DND-41 (cell line): ENCODE data around the gene BZW2.

Source experiments
- ATAC-seq: fragments of 200-7000 bp; cut with Tn5 transposase; 3 replicates; pipeline ENCODE4 v1.9.1; 2021; ENCODE audit warnings: low read depth; ENCODE audit not compliant: insufficient read depth
- DNase-seq: peaks from one replicate; pipeline ENCODE4 v3.0.0-alpha.2; 2020
- H2AFZ ChIP-seq: 2 replicates; pipeline ENCODE4 v1.6.0; 2012; ENCODE audit warnings: low read depth, low read length
- H3K27ac ChIP-seq: 2 replicates; pipeline ENCODE4 v1.5.1; 2012; ENCODE audit warnings: low read length, inconsistent platforms
- H3K27me3 ChIP-seq: fragments of 200-600 bp; sonication (generic); 2 replicates; pipeline ENCODE4 v1.6.0; 2012; ENCODE audit warnings: low read length, mild to moderate bottlenecking, inconsistent platforms; ENCODE audit not compliant: insufficient read depth, poor library complexity
- H3K36me3 ChIP-seq: 2 replicates; pipeline ENCODE4 v1.5.1; 2012; ENCODE audit warnings: low read length, inconsistent platforms; ENCODE audit not compliant: insufficient read depth
- H3K4me1 ChIP-seq: 2 replicates; pipeline ENCODE4 v1.5.1; 2012; ENCODE audit warnings: mild to moderate bottlenecking, low read length; ENCODE audit not compliant: insufficient read depth
- H3K4me2 ChIP-seq: 2 replicates; pipeline ENCODE4 v1.6.0; 2012; ENCODE audit warnings: mild to moderate bottlenecking, moderate library complexity, low read length, inconsistent platforms; ENCODE audit not compliant: insufficient read depth
- H3K4me3 ChIP-seq, 2 experiments: fragments of 200-600 bp in 1 of 2; shearing (Covaris generic) in 1 of 2; 2 replicates each; pipeline ENCODE4 v1.5.1; 2012 to 2016; ENCODE audit warnings: inconsistent platforms in 2 of 2, low read length in 2 of 2, mild to moderate bottlenecking in 2 of 2, low read depth in 1 of 2, moderate library complexity in 1 of 2
- H3K79me2 ChIP-seq: 2 replicates; pipeline ENCODE4 v1.6.0; 2012; ENCODE audit warnings: low read length, inconsistent platforms; ENCODE audit not compliant: insufficient read depth
- H3K9ac ChIP-seq: 2 replicates; pipeline ENCODE4 v1.6.0; 2012; ENCODE audit warnings: low read depth, mild to moderate bottlenecking, inconsistent platforms, low read length, moderate library complexity
- H3K9me3 ChIP-seq: 2 replicates; pipeline ENCODE4 v1.5.1; 2012; ENCODE audit warnings: low read length, moderate library complexity, mild to moderate bottlenecking, inconsistent platforms; ENCODE audit not compliant: insufficient read depth, severe bottlenecking
- H4K20me1 ChIP-seq: 2 replicates; pipeline ENCODE4 v1.6.0; 2012; ENCODE audit warnings: low read length; ENCODE audit not compliant: insufficient read depth
- EZH2 ChIP-seq: IDR thresholded peaks from 3 replicates; pipeline ENCODE4 v1.6.1; 2012; ENCODE audit warnings: borderline replicate concordance, low read depth, mild to moderate bottlenecking, moderate library complexity, low read length, inconsistent platforms; ENCODE audit not compliant: severe bottlenecking
- TF ChIP-seq, protein P1 (sequence below): IDR thresholded peaks from 2 replicates; pipeline ENCODE4 v1.5.1; 2012; ENCODE audit warnings: borderline replicate concordance, low read length, moderate library complexity, mild to moderate bottlenecking; ENCODE audit not compliant: poor library complexity, severe bottlenecking; ENCODE audit errors: extremely low read depth

BZW2 gene

DNA sequence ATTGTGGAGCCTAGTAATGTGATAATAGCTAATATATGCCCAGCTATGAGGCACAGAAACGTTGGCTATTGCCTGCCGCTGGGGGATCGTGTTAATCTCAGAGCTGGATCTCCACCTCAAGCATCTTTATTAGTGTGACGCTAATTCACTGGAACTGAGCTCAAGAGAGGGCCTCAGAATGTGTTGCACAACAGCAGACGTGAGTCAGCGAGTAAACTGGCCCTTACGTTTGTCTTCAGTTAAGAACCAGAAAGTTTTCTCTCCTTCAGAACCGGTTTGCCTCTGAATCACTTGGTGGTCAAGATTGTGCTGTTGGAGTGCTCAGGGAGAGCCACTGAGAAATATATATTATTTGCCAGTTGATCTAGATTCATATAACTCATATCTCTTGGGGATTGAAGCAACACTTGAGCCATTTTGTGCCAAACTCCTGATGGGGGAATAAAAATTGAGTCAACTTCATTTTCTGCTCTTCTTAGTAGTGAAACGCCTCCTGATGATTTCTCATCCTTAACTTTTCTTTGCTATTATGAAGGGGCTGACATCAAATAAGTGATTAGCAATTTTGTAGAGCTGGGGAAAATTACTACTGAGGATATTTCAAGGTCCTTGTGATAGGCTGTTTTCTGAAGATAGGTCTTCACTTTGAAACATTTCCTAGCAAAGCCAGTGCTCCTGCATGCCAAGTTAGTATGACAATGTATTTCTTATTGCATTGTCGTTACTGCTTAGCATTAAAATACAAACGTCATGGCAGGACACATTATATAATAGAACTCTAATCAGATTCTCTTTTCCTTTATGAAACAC lies 22.3 kb downstream of the BZW2 start:
- no peaks in the 10 kb centered on the region for H3K27me3 ChIP-seq
- H3K36me3 ChIP-seq, result peaks cover 39% of the 10 kb centered on the region
- H3K27ac ChIP-seq, result no peak overlapping the region
- no peak overlapping the region for H3K9ac ChIP-seq
- peaks cover 55% of the 10 kb centered on the region for H3K79me2 ChIP-seq
- H4K20me1 ChIP-seq, result peaks cover 9% of the 10 kb centered on the region; the same call in 1 of the 2 replicates
- H3K4me3 ChIP-seq, result no peak overlapping the region
- ATAC-seq, result no peak
- no peak for TF ChIP-seq EZH2
- TF ChIP-seq, protein P1, sequence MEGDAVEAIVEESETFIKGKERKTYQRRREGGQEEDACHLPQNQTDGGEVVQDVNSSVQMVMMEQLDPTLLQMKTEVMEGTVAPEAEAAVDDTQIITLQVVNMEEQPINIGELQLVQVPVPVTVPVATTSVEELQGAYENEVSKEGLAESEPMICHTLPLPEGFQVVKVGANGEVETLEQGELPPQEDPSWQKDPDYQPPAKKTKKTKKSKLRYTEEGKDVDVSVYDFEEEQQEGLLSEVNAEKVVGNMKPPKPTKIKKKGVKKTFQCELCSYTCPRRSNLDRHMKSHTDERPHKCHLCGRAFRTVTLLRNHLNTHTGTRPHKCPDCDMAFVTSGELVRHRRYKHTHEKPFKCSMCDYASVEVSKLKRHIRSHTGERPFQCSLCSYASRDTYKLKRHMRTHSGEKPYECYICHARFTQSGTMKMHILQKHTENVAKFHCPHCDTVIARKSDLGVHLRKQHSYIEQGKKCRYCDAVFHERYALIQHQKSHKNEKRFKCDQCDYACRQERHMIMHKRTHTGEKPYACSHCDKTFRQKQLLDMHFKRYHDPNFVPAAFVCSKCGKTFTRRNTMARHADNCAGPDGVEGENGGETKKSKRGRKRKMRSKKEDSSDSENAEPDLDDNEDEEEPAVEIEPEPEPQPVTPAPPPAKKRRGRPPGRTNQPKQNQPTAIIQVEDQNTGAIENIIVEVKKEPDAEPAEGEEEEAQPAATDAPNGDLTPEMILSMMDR, result no peak
- DNase-seq, result no peak
- H3K4me1 ChIP-seq, result no peaks in the 10 kb centered on the region
- no peak overlapping the region for H2AFZ ChIP-seq
- H3K9me3 ChIP-seq, result no peaks in the 10 kb centered on the region
- H3K4me2 ChIP-seq, result no peak overlapping the region

DNA sequence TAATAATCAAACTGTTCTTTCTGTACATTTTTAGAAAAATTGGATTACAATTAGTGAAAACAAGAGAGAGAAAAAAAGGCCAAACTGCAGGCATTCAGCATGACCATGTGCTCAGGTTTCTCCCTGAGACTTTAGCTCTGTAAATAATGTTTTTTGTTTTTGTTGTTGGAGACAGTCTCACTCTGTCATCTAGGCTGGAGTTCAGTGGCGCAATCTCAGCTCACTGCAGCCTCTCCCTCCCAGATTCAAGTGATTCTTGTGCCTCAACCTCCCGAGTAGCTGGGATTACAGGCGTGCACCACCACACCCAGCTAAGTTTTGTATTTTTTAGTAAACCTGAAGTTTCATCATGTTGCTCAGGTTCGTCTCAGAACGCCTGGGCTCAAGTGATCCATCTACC lies 23.0 kb downstream of the BZW2 start:
- H3K9me3 ChIP-seq, result no peaks in the 10 kb centered on the region
- no peak for ATAC-seq
- no peaks in the 10 kb centered on the region for H3K4me1 ChIP-seq
- H3K79me2 ChIP-seq, result peaks cover 49% of the 10 kb centered on the region
- H2AFZ ChIP-seq, result no peak overlapping the region
- no peak overlapping the region for H3K4me3 ChIP-seq
- no peak overlapping the region for H3K4me2 ChIP-seq
- TF ChIP-seq, protein P1, result no peak
- no peak for TF ChIP-seq EZH2
- H3K27ac ChIP-seq, result no peak overlapping the region
- H4K20me1 ChIP-seq, result peaks cover 9% of the 10 kb centered on the region; the same call in 1 of the 2 replicates
- peaks cover 39% of the 10 kb centered on the region for H3K36me3 ChIP-seq
- no peak for DNase-seq
- H3K9ac ChIP-seq, result no peak overlapping the region
- H3K27me3 ChIP-seq, result no peaks in the 10 kb centered on the region

DNA sequence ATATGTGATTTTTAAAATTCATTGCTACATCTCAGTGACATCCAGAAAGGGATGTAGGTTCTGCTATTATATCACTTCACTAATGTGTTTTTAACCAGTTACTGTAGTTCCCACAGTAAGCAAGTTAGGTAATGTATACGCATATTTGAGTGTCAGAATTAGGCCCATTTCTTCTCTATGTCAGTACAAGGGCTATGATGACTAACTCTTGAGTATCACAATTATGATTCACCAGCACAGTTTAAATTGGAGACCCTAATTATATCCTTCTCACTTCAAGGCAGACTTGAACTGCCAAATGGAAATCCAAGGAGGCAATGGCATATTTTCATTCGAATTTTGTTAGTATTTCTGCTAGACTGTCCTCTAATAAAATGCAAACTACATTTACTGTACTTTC lies 23.6 kb downstream of the BZW2 start:
- H3K4me1 ChIP-seq, result no peaks in the 10 kb centered on the region
- ATAC-seq (no peak), DNase-seq (no peak)
- no peak overlapping the region for H3K4me2 ChIP-seq
- H4K20me1 ChIP-seq, result peaks cover 3% of the 10 kb centered on the region; the same call in 1 of the 2 replicates
- TF ChIP-seq EZH2, result no peak
- TF ChIP-seq, protein P1, result no peak
- H2AFZ ChIP-seq, result no peak overlapping the region
- H3K9me3 ChIP-seq, result no peaks in the 10 kb centered on the region
- H3K36me3 ChIP-seq, result peaks cover 42% of the 10 kb centered on the region
- no peak overlapping the region for H3K4me3 ChIP-seq
- no peak overlapping the region for H3K27ac ChIP-seq
- no peaks in the 10 kb centered on the region for H3K27me3 ChIP-seq
- H3K9ac ChIP-seq, result no peak overlapping the region
- peaks cover 43% of the 10 kb centered on the region for H3K79me2 ChIP-seq

DNA sequence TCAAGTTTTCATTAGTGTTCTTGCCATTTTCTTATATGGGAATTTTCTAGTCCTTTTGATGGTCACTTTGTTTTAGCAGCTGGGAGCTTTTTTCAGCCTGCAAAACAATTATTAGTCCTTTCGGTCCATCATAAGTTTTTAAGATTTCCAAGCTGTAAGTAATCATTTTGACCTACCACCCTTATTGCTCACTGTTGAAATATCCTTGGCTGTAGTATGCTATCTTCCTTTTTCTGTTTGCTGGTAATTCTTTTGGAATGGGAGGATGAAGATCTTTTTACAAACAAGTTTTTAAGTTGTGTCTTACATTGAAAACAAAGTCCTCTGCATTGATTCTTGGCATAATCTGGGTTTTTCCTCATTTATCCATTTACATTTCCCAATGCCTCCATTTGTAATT lies 24.0 kb downstream of the BZW2 start:
- H3K4me1 ChIP-seq, result no peaks in the 10 kb centered on the region
- H3K27ac ChIP-seq, result no peak overlapping the region
- H4K20me1 ChIP-seq, result no peaks in the 10 kb centered on the region; the same call in 1 of the 2 replicates
- no peaks in the 10 kb centered on the region for H3K9me3 ChIP-seq
- peaks cover 45% of the 10 kb centered on the region for H3K36me3 ChIP-seq
- H3K79me2 ChIP-seq, result peaks cover 38% of the 10 kb centered on the region
- no peak overlapping the region for H2AFZ ChIP-seq
- TF ChIP-seq, protein P1, result no peak
- no peak for TF ChIP-seq EZH2
- H3K9ac ChIP-seq, result no peak overlapping the region
- DNase-seq (no peak), ATAC-seq (no peak)
- no peak overlapping the region for H3K4me3 ChIP-seq
- no peaks in the 10 kb centered on the region for H3K27me3 ChIP-seq
- no peak overlapping the region for H3K4me2 ChIP-seq
